Tibial artery (tissue), 4 donors: ENCODE results near the gene MAP3K14.
A peak's percentile ranks its signal among the peaks of the same experiment; 100 is the strongest.

Experiments
- DNase-seq, 2 donors: peaks; one replicate each; pipeline ENCODE4 v3.0.0-alpha.2; 2019
- H3K27ac ChIP-seq, 2 donors: fragments of 200-600 bp; sonication (generic) in 1 of 2; 1 replicate in 1 of 2; 2 replicates in 1 of 2; pipeline ENCODE4 v1.5.1; 2018 to 2019; ENCODE audit warnings: mild to moderate bottlenecking in 1 of 2
- H3K27me3 ChIP-seq, 2 donors: fragments of 200-600 bp; sonication (generic) in 1 of 2; one replicate each; pipeline versions ENCODE4 v1.5.1 to v1.6.0; 2016 to 2019
- H3K36me3 ChIP-seq, 3 donors: fragments of 200-600 bp; sonication (generic) in 2 of 3; one replicate each; pipeline ENCODE4 v1.5.1; 2016 to 2019; ENCODE audit warnings: mild to moderate bottlenecking in 2 of 3
- H3K4me1 ChIP-seq, 4 donors: fragments of 200-600 bp; sonication (generic) in 2 of 4; 1 replicate in 3 of 4; 2 replicates in 1 of 4; pipeline ENCODE4 v1.5.1; 2016 to 2019
- H3K4me3 ChIP-seq, 2 donors: fragments of 200-600 bp; sonication (generic) in 1 of 2; 1 replicate in 1 of 2; 2 replicates in 1 of 2; pipeline ENCODE4 v1.5.1; 2018 to 2019; ENCODE audit warnings: mild to moderate bottlenecking in 2 of 2
- H3K9me3 ChIP-seq, 3 donors: fragments of 200-600 bp; sonication (generic) in 1 of 3; one replicate each; pipeline ENCODE4 v1.5.1; 2016 to 2019
- intact Hi-C: fragments of 100-400 bp; cut with DNase I; formaldehyde crosslinking; loops from one replicate; pipeline ENCODE4 v1.15.0; 2023; ENCODE audit warnings: low total_unique reads
- TF ChIP-seq, protein P1 (sequence below), 2 experiments: fragments of 200-600 bp in 1 of 2; fragments of 450-650 bp in 1 of 2; IDR thresholded peaks; one replicate each; pipeline ENCODE4 v1.5.1; 2017 to 2019; ENCODE audit warnings: antibody characterized with exemption in 2 of 2, mild to moderate bottlenecking in 1 of 2, moderate library complexity in 1 of 2

The MAP3K14 gene

DNA sequence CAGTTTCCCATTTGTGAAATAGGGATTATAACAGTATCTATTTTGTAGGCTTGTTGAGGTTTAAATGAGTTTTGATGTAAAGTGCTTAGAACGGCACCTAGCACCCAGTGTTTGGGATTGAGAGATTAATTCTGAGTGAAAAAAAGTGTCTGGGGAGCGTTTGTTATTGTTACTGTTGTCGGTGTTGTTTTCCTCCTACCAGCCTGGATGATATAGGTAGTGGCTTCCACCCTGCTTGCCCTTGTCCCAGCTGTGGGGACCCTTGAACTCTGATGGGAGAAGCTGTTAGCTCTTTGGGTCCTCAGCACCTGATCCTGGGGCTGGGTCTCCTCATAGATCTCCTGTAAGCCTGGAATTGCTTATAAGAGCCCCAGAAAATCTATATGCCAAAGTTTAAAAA, 90.2 kb downstream of the MAP3K14 start:
- TF ChIP-seq, protein P1, sequence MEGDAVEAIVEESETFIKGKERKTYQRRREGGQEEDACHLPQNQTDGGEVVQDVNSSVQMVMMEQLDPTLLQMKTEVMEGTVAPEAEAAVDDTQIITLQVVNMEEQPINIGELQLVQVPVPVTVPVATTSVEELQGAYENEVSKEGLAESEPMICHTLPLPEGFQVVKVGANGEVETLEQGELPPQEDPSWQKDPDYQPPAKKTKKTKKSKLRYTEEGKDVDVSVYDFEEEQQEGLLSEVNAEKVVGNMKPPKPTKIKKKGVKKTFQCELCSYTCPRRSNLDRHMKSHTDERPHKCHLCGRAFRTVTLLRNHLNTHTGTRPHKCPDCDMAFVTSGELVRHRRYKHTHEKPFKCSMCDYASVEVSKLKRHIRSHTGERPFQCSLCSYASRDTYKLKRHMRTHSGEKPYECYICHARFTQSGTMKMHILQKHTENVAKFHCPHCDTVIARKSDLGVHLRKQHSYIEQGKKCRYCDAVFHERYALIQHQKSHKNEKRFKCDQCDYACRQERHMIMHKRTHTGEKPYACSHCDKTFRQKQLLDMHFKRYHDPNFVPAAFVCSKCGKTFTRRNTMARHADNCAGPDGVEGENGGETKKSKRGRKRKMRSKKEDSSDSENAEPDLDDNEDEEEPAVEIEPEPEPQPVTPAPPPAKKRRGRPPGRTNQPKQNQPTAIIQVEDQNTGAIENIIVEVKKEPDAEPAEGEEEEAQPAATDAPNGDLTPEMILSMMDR (IDR thresholded peaks at IDR 0.05), result no peak
- intact Hi-C loops, result no loop called here
- Histone ChIP-seq H3K4me3 (no peak overlapping the region), H3K27me3 (peaks cover 0 to 51% of the 10 kb centered on the region in 2 donors), H3K4me1 (peaks cover 0 to 9% (median 8%) of the 10 kb centered on the region in 4 donors), H3K9me3 (no peaks in the 10 kb centered on the region), H3K27ac (no peak overlapping the region), H3K36me3 (no peaks in the 10 kb centered on the region)
- no peak for DNase-seq

DNA sequence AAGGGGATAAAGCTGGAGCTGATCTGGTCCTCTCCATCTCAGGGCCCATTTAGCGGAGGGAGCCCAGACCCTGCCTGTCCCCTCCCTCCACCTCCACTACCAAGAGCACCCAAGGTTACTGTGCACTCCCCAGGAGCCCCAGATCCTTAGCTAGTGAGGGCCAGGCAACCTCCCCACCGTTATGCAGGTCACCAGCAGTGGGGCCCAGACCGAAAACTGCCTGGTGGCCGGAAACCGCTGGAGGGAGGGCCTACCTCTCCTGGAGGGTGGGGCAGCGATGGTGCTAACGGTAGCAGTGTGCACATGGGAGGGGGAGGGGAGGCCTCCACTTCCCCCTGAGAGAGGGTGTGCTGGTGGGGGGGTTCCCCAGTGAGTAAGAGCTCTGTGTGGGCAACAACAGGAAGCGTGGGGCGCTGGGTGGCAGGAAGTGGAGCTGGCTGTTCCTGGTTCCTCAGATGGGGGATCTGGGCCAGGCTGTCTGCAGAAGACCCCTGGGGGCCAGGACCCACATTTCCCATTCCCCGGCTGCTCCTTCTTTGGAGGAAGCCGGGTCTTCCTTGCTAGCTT, 90.8 kb downstream of the MAP3K14 start:
- TF ChIP-seq, protein P1 (IDR thresholded peaks at IDR 0.05), result no peak
- Histone ChIP-seq H3K36me3 (no peaks in the 10 kb centered on the region), H3K27me3 (peaks cover 0 to 51% of the 10 kb centered on the region in 2 donors), H3K27ac (no peak overlapping the region), H3K4me1 (peaks cover 0 to 14% (median 13%) of the 10 kb centered on the region in 4 donors), H3K9me3 (no peaks in the 10 kb centered on the region), H3K4me3 (peak overlapping the region in 1 of 2 donors; percentile 1)
- intact Hi-C loops, result no loop called here
- DNase-seq, result peak; percentile 81 to 85

DNA sequence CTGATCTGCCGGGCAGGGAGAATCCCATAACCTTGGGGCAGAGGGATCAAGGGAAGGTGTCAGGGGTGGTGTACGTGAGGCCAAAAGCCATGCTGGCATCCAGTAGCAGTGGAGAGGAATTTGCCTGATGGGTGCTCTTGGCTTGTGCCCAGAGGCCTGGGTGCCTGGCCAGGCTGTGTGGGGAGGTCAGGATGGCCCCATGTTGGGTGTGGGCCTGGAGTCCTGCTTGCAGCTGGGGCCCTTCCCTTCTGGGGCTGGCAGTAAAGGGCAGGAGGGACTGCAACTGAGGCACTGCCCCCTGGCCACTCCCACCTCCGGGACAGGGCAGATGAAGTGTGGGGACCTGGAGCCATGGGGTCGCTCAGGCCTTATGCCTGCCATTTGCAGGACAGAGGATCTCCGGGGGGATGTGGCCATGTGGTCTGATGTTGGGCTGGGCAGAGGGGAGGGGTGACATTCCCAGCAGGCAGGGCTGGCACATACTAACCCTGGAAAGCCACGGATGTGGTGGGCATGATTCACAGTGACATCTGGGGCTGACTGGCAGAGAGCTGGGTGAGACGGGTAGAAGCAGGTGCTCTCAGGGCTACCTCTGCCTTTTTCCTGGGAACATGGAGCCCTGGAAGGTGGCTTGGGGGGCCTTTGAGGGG, 91.6 kb downstream of the MAP3K14 start:
- Histone ChIP-seq H3K4me1 (peaks cover 0 to 16% (median 14%) of the 10 kb centered on the region in 4 donors), H3K36me3 (no peaks in the 10 kb centered on the region), H3K27ac (no peak overlapping the region), H3K27me3 (peaks cover 0 to 50% of the 10 kb centered on the region in 2 donors), H3K4me3 (no peak overlapping the region), H3K9me3 (no peaks in the 10 kb centered on the region)
- intact Hi-C loops, result no loop called here
- DNase-seq, result peak in 1 of 2 donors; percentile 66
- TF ChIP-seq, protein P1 (IDR thresholded peaks at IDR 0.05), result no peak

DNA sequence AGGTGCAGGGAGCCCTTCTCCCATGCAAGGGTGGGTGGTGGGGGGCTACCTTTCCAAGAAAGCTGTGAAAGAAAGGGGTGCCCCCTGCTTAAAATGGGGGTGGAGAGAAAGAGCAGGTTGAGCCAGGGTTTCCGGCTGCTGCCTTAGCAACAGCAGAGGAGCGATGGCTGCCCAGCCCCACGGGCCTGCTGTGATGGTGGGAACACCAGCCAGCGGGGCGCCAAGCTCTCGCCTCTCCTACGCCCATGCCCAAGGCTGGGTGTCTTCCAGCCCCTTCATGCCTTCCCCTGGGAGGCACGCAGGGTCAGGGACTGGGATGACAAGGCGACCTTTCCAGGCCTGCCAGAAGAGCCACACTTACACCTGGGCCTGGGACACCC, 92.2 kb downstream of the MAP3K14 start:
- DNase-seq, result no peak
- H3K4me1 ChIP-seq, result peaks cover 0 to 16% (median 14%) of the 10 kb centered on the region in 4 donors

DNA sequence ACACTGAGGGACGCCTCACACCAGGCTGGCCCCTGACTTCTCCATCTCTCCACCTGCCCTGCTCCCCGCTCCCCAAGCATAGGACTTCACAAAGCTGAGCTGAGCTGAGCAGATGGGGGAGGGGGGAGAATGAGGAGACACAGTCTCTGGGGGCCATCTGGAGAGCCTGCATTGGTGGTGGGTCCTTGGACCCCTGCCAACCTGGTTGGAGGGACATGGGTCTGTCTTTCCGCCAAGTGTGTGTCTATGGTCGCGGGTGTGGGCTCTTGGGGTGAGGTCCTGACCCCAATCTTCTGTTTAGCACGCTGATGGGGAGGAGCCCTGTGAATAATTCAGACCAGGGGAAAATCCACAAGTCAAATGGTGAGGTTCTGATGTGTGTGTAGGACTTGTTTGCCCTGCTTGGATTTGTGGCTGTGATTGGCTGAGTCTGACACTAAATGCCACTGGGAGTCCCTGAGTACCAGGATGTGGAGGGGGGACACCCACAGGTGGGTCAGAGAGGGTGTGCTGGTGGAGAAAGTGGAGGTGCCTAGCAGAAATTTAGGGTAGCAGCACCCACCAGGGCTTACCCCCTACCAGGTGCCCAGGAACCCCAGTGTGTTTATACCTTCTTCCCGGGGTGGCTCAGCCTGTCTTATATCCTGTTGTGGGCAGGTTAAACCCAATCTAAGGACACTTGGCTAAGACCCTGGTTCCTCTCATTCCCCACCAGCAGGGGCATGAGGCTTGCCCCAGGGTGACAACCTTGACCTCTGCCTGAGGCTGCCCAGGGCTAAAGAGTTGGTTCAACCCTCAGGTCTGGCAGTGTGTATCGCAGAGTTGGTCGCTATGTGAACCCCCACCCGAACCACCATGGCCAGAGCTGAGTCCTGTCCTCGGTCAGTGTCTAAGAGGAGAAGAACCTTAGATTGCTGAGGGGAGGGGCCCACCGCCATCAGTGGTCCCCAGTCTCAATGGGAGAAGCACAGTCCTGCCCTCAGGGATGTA, 93.0 kb downstream of the MAP3K14 start:
- Histone ChIP-seq H3K27ac (no peak overlapping the region), H3K9me3 (no peaks in the 10 kb centered on the region), H3K4me3 (no peak overlapping the region), H3K36me3 (no peaks in the 10 kb centered on the region), H3K4me1 (peaks cover 0 to 16% (median 14%) of the 10 kb centered on the region in 4 donors), H3K27me3 (peaks cover 0 to 50% of the 10 kb centered on the region in 2 donors)
- no peak for DNase-seq
- TF ChIP-seq, protein P1 (IDR thresholded peaks at IDR 0.05), result no peak
- intact Hi-C loops, result no loop called here

More for the DNA sequence above, 92.2 kb downstream of the MAP3K14 start:
- intact Hi-C loops, result no loop called here
- TF ChIP-seq, protein P1 (IDR thresholded peaks at IDR 0.05), result no peak
- Histone ChIP-seq H3K27ac (no peak overlapping the region), H3K9me3 (no peaks in the 10 kb centered on the region), H3K36me3 (no peaks in the 10 kb centered on the region), H3K4me3 (no peak overlapping the region), H3K27me3 (peaks cover 0 to 53% of the 10 kb centered on the region in 2 donors)
